GM19023 (cell line): ENCODE data around the gene TOM1L2.
A peak's percentile ranks its signal among the peaks of the same experiment; 100 is the strongest.
"Not testable (repeated sequence)": the region's sequence is repeated elsewhere in the genome, so short reads cannot be mapped to it uniquely, and the experiment has no call there.

ENCODE experiments used
- ATAC-seq: cut with Tn5 transposase; IDR thresholded peaks from one replicate; pipeline ENCODE4 v1.9.1; 2021; ENCODE audit warnings: mild to moderate bottlenecking, moderate library complexity; ENCODE audit not compliant: unreplicated experiment

Gene TOM1L2

DNA sequence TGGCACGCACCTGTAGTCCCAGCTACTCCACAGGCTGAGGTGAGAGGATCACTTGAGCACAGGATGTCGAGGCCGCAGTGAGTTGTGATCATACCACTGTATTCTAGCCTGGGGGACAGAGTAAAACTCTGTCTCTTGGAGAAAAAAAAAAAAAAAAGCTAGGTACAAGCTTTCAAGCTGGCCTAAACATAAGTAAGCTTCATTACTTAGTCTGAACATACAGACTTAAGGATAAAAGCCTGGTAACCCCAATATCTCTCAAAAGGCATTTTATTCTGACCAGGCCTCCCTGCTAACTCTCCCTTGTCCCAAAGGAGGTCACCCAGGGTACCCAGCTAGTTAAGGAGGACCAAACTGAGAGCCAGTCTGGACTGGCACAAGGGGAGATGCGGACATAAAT lies 46.2 kb downstream of the TOM1L2 start:
- no peak for ATAC-seq

DNA sequence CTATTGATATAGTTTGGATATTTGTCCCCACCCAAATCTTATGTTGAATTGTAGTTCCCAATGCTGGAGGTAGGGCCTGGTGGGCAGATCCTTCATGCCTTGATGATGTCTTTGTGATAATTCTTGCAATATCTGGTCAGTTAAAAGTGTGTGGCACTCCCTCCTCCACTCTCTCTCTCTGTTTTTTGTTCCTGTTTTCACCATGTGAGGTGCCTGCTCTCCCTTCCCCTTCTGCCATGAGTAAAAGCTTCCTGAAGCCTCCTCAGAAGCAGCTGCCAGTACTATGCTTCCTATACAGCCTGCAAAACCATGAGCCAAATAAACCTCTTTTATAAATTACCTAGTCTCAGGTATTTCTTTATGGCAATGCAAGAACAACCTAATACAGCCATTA lies 47.3 kb downstream of the TOM1L2 start:
- no peak for ATAC-seq

DNA sequence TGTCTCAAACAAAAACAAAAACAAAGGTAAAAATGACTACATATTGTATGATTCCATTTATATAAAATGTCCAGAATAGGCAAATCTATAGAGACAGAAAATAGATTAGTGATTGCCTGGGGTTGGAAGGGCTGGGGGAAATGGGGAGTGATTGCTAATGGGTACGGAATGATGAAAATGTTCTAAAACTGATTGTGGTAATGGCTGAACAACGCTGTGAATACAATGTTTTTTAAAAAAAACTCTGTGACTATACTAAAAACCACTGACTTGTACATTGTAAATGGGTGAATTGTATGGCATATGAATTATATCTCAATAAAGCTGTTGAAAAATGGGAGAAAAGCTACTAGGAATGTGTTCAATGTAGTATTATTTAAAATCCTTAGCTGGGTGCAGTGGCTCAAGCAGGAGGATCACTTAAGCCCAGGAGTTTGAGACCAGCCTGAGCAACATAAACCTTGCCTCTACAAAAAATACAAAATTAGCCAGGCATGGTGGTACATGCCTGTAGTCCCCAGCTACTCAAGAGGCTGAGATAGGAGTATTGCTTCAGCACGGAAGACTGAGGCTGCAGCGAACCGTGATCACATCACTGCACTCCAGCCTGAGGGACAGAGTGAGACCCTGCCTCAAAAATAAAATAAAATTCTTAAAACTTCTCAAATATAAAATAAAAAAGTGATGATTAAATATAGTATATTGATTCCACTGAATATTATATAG lies 47.9 kb downstream of the TOM1L2 start:
- ATAC-seq = no peak

DNA sequence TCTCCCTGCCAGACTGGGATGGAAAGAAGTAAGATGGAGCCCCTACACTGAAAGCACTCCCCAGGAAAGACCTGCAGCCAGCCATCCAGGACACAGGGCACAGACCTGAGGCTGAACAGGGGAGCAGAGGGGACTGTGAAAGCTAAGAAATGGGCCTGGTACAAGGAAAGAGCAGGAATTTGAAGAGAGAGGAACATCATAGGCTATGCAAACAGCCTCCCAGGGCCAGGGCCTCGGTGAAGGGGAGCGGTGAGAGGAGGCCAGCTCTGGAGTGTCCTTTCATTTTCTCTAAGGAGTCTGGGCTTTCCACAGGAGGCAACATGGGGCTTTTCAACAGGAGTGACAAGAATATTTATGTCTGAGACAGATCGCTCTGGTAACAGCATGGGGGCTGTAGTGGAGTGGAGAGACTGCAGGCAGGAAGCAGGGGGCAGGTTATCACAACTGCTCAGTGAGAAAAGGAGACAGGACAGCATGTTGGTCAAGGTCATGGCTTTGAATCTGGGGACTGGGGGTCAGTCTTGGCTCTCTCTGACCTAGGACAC lies 50.1 kb downstream of the TOM1L2 start:
- no peak for ATAC-seq

DNA sequence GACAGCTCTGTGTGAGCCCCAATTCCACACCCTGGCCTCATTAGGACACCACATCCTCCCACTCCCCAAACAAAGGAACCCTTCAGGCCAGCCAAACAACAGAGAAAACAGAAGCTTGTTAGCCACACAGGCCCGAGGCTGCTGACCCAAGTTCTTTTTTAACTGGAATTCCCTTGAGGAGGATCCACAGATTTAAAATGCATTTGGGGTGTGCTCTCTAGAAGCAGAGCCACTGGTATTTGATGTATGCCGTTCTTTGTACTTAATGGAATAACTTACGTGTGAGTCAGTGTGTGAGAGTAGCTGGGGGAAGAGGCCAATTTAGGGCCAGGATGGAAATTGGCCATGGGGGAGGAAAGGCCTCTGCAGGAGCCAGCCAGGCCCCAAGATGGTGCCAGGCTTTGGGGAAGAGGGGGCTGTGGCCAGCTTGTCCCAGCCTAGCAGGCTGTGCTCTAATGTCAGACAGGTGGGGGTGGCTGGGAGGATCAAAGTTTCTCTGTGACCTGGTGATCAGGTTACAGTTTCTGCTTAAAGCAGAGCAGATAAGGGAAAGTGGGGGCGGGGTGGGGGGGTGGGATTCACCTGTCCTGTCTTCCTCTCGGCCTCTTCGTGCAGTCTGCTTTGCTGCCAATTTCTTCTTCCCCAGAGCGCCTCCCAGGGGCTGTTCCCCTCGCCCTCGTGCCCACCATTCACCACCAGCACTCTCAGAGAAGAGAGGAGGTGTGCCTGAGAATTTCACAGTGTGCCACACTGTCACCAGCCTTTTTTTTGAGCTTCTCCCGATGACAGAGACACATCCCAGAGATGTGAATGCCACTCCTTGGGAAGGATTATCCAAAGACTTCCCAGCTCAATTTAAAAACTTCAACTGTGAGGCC lies 50.8 kb downstream of the TOM1L2 start:
- ATAC-seq = no peak

DNA sequence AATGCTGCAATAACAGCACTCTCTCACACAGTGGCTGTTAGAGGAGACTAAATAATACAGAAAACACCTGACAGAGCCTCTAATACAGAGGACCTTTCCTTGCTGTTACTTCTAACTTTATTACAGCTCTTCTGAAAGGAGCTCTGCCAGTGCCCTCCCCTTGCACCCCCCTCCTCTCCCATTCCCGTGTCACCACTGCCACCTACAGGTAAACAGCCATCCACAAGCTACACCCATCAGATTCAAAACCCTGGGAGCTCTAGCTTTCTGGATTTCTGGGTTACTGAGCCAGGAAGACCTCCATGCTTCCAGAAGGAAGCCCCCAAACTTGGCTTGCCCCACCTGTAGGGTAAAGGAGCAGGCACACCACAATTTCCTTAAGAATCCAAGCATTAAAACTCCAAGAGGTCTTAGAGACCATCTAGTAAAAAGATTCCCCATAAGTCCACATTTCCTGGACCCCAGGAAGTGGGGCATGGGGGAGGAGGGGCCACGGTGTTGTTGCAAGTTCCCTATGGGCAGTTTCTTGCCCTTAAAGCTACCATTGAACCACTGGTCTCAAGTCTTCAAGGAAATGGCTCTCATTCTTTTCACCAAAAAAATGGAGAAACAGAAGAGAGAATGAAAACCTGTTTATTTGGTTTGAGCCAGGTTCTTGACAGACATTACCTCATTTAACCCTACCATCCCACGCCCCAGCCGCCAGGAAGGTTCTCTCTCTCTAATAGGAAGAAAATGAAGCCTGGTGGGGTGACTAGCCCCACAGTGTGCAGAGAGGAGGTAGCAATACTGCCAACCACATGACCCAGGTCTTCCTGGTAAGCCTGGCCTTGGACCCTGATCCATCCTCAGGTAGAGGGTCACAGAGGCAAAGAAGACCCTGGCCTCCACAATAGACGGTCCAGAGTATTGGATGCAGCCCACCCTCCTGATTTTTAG lies 52.8 kb downstream of the TOM1L2 start:
- no peak for ATAC-seq

DNA sequence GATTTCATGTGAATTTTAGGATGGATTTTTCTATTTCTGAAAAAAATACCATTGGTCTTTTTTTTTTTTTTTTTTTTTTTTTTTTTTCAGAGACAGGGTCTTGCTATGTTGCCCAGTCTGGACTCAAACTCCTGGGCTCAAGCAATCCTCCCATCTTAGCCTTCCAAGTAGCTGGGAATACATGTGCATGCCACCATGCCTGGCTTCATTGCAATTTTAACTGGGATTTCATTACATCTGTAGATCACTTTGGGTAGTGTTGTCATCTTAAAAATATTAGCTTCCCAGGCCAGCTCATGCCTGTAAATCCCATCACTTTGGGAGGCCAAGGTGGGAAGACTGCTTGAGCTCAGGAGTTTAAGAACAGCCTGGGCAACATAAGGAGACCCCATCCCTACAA lies 54.8 kb downstream of the TOM1L2 start:
- ATAC-seq = no peak

DNA sequence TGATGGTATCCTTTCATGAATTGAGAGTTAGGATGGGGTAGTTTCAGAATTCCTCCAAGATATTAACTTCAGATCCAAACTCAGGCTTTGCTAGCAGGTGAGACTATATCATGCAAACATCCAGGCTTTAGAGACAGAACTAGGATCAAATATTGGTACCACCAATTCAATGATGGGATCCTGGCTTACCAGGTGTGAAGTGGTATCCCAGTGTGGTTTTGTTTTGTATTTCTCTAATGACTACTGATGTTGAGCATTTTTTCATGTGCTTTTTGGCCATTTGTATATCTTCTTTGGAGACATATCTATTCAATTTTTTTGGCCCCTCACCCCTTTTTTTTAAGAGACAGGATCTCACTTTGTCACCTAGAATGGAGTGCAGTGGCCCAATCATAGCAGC lies 57.0 kb downstream of the TOM1L2 start:
- ATAC-seq = no peak

DNA sequence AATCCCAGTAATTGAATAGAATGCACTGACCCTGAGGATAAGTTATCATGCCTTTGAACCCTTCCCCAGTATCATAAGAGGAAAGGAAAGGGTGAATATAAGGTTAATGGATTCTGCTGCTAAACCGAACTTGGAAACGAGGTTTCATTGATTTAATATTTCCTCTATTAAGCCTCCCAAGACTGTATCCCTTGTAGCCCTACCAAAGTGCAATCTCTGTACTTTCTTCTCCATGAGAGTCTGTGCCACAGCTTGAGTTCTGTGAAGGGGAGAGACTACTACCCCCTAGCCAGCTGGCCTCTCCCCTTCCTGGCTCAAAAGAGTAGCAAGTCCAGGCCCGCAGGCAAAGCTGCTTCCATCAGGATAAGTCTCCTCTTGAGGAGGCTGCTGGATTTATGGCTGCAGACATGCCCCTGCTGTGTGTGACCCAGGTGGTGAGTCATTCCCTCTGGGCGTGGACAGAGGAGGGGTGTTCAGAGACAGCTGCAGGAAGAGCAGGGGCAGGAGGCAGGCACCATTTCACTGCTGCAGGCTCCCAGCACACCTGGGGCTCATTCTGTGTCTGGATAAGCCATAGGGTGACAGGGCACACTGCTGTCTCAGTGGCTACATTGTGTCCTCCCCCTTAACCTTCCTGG lies 58.4 kb downstream of the TOM1L2 start:
- peak; percentile 64 for ATAC-seq

DNA sequence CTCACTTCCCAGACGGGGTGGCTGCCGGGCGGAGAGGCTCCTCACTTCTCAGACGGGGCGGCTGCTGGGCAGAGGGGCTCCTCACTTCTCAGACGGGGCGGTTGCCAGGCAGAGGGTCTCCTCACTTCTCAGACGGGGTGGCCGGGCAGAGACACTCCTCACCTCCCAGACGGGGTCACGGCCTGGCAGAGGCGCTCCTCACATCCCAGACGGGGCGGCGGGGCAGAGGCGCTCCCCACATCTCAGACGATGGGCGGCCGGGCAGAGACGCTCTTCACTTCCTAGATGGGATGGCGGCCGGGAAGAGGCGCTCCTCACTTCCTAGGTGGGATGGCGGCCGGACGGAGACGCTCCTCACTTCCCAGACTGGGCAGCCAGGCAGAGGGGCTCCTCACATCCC lies 59.9 kb downstream of the TOM1L2 start:
- not testable (repeated sequence) for ATAC-seq

DNA sequence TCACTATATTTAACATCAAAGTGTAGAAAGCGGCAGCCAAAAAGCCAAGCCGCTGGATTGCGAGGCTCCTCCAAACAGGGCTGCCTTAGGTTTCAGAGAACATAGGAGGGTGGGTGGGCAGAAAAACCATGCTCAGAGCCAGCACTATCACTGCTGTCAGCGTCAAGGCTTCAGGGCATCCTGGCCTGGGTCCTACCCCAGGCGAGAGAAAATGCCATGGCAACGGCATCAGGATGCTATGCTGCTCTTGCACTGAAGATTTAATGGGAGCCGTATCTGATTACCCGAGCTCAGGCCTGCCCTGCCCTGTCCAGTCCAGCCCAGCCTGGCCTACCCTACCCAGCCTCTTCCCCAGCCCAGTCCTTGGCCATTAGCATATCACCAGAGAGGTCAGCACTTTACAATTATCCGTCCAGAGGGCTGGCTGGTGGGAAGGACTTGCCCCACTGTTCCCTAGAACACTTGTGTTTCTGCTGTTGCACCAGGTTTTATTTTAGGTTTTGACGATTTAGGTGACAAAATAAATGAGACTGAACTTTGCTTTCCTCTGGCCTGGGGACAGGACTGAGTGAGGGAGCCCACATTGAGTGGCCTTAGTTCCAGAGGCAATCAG lies 61.1 kb downstream of the TOM1L2 start:
- ATAC-seq = no peak

DNA sequence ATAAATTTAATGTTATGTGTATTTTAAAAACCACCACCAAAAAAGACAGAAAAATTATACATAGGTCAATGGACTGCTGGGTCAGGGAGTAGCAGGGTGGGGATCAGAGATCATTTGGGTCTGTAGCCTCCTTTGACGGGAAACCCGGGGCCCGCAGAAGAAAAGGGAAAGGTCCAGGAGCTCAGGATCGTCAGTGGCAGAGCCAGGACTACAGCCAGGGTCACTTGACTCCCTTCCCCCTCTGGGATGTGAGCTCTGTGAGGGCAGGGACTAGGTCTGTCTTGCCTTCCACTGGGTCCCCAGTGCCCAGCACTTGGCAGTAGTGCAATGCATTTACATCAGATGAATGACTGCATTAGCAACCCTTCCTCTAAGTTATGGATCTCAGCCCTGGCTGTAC lies 62.1 kb downstream of the TOM1L2 start:
- ATAC-seq = no peak

DNA sequence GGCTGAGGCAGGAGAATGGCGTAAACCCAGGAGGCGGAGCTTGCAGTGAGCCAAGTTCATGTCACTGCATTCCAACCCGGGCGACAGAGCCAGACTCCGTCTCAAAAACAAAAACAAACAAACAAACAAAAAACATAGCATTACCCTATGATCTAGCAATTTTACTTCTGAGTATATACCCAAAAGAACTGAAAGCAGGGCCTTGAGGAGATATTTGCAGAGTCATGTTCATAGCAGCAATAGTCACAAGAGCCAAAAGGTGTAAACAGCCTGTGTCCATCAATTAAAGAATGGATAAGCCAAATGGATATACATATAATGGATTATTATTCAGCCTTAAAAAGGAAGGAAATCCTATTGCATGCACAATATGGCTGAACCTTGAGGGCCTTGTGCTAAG lies 63.1 kb downstream of the TOM1L2 start:
- no peak for ATAC-seq

DNA sequence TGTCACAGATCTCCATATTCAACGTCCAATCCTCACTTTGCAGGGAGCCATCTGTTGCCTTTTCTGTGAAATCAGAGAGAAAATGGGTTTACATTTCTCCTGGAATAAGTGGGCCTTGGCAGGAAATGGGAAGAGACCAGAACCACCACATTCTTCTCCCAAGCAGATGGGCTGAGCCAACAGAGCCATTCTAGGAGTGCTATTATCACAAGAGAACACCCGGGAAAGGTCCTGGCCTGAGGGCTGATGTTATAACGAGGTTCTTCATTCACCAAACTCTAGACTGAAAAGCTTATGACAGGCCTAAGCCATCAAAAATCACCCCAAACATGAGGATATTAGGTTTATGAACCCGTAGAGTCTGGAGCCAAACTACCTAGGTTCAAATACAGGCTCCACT lies 64.7 kb downstream of the TOM1L2 start:
- ATAC-seq = no peak

DNA sequence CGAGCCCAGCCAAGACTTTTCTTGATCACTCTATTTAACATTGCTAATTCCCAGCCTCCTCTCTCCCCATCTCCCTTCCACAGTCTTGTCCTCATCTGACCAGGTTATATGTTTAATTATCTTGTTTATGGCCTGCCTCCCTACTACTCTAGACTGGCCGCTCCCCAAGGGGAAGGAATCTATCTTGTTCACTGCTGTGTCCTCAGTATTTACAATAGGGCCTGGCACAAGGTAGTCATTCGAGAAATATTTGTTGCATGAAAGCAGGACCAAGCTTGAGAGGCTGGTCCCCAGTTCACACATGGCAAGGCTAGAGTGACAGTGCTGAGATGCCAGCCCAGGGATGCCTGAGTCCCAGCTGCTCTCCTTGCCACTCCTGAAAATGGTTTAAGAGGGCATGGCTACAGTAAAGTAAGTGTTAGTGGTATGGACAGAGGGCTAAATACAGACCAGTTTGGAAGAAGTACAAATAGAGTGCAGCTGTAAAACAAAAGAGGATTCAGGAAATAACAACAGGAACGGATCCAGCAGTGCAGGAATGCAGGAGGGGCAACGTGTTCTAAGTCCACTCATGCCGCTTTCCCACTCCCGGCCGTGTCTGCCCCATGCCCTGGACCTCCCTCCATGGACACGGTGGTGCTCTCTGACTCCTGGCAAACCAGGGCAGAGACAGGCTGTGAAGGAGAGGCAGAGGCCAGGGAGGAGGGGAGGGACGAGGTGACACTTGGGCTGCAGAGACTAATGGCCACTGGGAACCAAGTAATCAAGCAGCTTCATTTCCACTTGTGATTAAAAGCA lies 65.6 kb downstream of the TOM1L2 start:
- no peak for ATAC-seq

DNA sequence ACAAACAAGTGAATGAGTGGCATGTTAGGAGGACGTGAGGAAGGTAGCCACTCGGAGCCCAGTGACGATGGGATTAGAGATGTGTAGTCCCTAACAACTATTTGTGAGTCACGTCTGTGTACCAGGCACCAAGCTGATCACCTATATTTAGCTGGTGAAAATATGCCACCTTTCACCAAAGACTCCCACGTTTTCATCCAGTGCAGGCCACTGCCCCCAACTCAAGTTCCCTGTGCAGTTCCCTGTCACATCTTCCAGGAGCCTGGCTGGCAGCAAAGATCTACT lies 67.2 kb downstream of the TOM1L2 start:
- no peak for ATAC-seq

DNA sequence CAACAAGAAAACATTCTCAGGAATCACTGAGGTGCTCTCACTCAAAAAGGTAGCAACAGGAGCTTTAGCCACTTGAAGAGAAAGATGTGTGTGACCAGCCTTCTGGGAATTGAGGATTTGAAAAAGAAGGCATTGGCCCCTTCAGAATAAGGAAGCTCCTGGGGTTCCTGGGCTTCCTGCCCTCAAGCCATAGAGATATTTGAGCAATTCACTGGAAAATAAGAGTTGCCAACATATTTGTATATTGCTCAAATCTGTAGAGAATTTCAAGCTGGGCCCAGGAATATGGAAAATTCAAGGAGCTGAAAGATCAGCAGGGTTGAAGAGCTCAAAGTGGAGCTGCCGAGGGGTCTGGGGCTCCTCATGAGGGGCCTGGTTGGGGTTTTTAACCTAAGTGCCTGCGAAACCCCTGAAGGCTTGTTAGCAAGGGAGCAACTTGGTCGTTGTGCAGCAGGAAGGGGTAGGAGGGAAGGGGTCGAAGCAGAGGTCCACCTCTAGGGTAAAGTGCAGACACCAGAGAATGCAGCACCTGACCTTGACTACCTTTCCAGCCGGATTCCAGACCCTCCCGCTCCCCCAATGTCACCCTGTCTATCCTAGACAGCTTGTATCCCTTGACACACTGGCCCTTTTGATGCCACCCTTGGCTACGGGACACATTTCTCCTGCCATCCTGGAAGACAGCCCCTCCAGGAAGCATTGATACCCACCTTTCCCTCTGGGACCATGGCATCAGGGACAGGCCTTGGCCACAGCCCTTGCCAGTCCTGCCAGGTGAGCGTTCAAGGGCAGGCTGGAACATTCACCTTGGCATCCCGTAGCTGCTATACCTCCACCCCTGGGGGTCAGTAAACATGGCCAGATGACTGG lies 67.8 kb downstream of the TOM1L2 start:
- no peak for ATAC-seq

DNA sequence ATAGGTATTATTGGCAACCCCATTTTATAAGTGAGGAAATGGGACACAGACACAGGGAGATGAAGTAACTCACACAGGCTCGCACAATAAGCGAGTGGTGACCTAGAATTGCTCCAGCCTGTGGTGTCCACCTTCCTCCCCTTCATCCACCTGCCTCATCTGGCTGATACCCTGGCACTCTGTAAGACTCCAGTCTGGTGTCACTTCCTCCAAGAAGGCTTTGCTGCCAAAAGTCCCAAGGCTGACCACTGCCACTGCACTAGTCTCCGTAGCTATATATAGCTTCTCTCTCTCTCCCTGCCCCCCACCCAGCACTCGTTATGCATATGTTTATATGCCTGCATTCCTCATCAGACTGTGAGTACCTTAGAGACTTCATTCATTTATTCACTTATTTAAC lies 69.3 kb downstream of the TOM1L2 start:
- no peak for ATAC-seq

DNA sequence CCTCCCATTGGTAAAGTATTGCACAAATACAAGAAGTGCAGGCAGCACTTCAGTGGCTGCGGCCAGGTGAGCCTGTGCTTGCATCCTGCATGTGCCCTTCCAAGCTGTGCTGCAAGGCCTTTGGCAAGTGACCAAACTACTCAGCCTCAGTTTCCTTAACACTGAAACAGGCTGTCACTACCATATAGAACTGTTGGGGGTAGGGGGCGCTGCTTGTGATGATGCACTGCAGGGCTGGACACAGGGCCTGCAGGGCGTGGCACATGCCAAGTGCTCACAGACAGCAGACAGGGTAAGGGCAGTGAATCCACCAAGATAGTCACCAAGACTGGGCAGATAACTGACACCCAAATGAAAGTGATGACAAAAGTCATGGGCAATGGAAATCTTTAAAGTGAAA lies 69.8 kb downstream of the TOM1L2 start:
- ATAC-seq = no peak
